DOHH2 (cell line): Measurements from ENCODE around the gene SEMA3D.

Experiments
- CTCF ChIP-seq: fragments of 200-600 bp; sonication (generic); IDR thresholded peaks from one replicate; pipeline ENCODE4 v1.5.1; 2014; ENCODE audit warnings: antibody characterized with exemption, mild to moderate bottlenecking, low read depth, low read length; ENCODE audit not compliant: poor library complexity, severe bottlenecking
- EZH2phosphoT487 ChIP-seq: fragments of 200-600 bp; sonication (generic); IDR thresholded peaks from 2 replicates; pipeline ENCODE4 v1.6.1; 2017; ENCODE audit warnings: borderline replicate concordance, mild to moderate bottlenecking, antibody characterized with exemption, low read length, moderate library complexity, mixed read lengths

- TF ChIP-seq CTCF (no peak), EZH2phosphoT487 (no peak)
Measured at GRCh38 chr7:85222522-85222921, 35.7 kb upstream of the SEMA3D start.
